Pancreas (tissue), 10 donors: ENCODE measurements around the gene SLC7A9. TPM values are rescaled to one million over a fixed set of nuclear protein-coding genes. Genes with fewer than 3 reads are reported as not detected.

Experiments used
- ATAC-seq, 4 donors: fragments of 200-7000 bp; cut with Tn5 transposase; one replicate each; pipeline versions ENCODE4 v1.8.0 to v1.9.1; 2020; ENCODE audit warnings: mild to moderate bottlenecking in 4 of 4, moderate library complexity in 4 of 4
- DNase-seq, 6 donors: peaks; one replicate each; pipeline ENCODE4 v3.0.0-alpha.2; 2020
- FAIRE-seq: peaks from 2 replicates; lab custom pipeline; 2012; peaks lifted over from hg19 to GRCh38; lab: Jason Lieb, UNC
- H3K27ac ChIP-seq, 4 donors: fragments of 200-600 bp; sonication (generic); 1 replicate in 3 of 4; 2 replicates in 1 of 4; pipeline versions ENCODE4 v1.5.0 to v1.8.0; 2020
- H3K27me3 ChIP-seq, 4 donors: fragments of 200-600 bp; one replicate each; pipeline ENCODE4 v1.8.0; 2021
- H3K36me3 ChIP-seq, 3 donors: fragments of 200-600 bp; sonication (generic) in 1 of 3; one replicate each; pipeline versions ENCODE4 v1.5.0 to v1.8.0; 2020 to 2021
- H3K4me1 ChIP-seq, 3 donors: fragments of 200-600 bp; one replicate each; pipeline ENCODE4 v1.8.0; 2021
- H3K4me3 ChIP-seq, 4 donors: fragments of 200-600 bp; sonication (generic) in 2 of 4; one replicate each; pipeline versions ENCODE4 v1.5.0 to v1.8.0; 2020 to 2021
- H3K9me3 ChIP-seq, 4 donors: fragments of 200-600 bp; one replicate each; pipeline ENCODE4 v1.8.0; 2021
- WGBS, 2 donors: extraction: QIAGEN DNeasy Blood & Tissue Kit; methylation state at CpG; one replicate each; pipeline ENCODE4 v1.1.7; 2013; 5-methylcytosine and 5-hydroxymethylcytosine counted together
- intact Hi-C, 3 donors: fragments of 100-400 bp; cut with DNase I; formaldehyde crosslinking; loops; one replicate each; pipeline versions ENCODE4 v1.11.1 to v1.14.2; 2022
- polyA plus RNA-seq, 2 donors: library from polyadenylated mRNA; stranded (reverse); fragments of 200-250 nt; gene quantifications; one replicate each; pipeline ENCODE4 v1.2.3, GENCODE V29; 2013
- total RNA-seq, 6 donors: library from RNA; stranded (reverse); fragmentation: NEBNext Ultra II Directional in 4 of 6; extraction: Animal tissue kit (Norgen Biotek cat#: 25700) in 4 of 6; gene quantifications; one replicate each; pipeline versions ENCODE4 v1.2.1 to v1.2.4, GENCODE V29; 2021 to 2023
- TF ChIP-seq, protein P1 (sequence below), 4 donors: fragments of 200-600 bp; sonication (generic) in 3 of 4; IDR thresholded peaks; one replicate each; pipeline versions ENCODE4 v1.5.0 to v1.8.0; 2021; ENCODE audit warnings: antibody characterized with exemption in 4 of 4
- donor health status: healthy with polysubstance abuse.
- donor health status: DM: no; HTN: no; CAD: no; lungs with moderate emphysema.
- donor health status: DM: no; HTN: no; CAD: no.
- donor health status: control.
- donor health status: control.
- donor health status: Bipolar disorder and iron deficiency.
- donor health status: DM: yes; HTN: yes; CAD: no.
- donor health status: DM: no; HTN: no; CAD: no.
- donor health status: DM: no; HTN: no; CAD: no.
- donor health status: DM: yes; HTN: yes; CAD: no.

The SLC7A9 gene
- total and polyA plus RNA-seq, 8 donors: 0.08 to 1.1 (median 0.28) TPM; not detected in 3

- no peak for FAIRE-seq
- Histone ChIP-seq H3K4me1 (no peaks in the 10 kb centered on the region), H3K27ac (no peak overlapping the region), H3K9me3 (no peaks in the 10 kb centered on the region), H3K4me3 (no peak overlapping the region), H3K27me3 (no peaks in the 10 kb centered on the region), H3K36me3 (no peaks in the 10 kb centered on the region)
- intact Hi-C loops: no loop called here
- TF ChIP-seq, protein P1, sequence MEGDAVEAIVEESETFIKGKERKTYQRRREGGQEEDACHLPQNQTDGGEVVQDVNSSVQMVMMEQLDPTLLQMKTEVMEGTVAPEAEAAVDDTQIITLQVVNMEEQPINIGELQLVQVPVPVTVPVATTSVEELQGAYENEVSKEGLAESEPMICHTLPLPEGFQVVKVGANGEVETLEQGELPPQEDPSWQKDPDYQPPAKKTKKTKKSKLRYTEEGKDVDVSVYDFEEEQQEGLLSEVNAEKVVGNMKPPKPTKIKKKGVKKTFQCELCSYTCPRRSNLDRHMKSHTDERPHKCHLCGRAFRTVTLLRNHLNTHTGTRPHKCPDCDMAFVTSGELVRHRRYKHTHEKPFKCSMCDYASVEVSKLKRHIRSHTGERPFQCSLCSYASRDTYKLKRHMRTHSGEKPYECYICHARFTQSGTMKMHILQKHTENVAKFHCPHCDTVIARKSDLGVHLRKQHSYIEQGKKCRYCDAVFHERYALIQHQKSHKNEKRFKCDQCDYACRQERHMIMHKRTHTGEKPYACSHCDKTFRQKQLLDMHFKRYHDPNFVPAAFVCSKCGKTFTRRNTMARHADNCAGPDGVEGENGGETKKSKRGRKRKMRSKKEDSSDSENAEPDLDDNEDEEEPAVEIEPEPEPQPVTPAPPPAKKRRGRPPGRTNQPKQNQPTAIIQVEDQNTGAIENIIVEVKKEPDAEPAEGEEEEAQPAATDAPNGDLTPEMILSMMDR (IDR thresholded peaks at IDR 0.05): no peak
- no peak for DNase-seq
- no peak for ATAC-seq
- WGBS, 2 donors: 64 to 73% methylated on average over 6 of the region's 6 CpGs
Measured at GRCh38 chr19:32814624-32815023, 54.9 kb downstream of the SLC7A9 start.

GRCh38 chr19:32813862-32814425, 55.6 kb downstream of the SLC7A9 start:
- Histone ChIP-seq H3K9me3 (no peaks in the 10 kb centered on the region), H3K27me3 (no peaks in the 10 kb centered on the region), H3K4me3 (no peak overlapping the region), H3K36me3 (no peaks in the 10 kb centered on the region), H3K4me1 (no peaks in the 10 kb centered on the region), H3K27ac (no peak overlapping the region)
- FAIRE-seq (no peak), DNase-seq (no peak), ATAC-seq (no peak)
- TF ChIP-seq, protein P1 (IDR thresholded peaks at IDR 0.05): no peak
- intact Hi-C loops: no loop called here
- 53 to 57% methylated on average over 14 to 15 of the region's 15 CpGs for WGBS, 2 donors

DNA sequence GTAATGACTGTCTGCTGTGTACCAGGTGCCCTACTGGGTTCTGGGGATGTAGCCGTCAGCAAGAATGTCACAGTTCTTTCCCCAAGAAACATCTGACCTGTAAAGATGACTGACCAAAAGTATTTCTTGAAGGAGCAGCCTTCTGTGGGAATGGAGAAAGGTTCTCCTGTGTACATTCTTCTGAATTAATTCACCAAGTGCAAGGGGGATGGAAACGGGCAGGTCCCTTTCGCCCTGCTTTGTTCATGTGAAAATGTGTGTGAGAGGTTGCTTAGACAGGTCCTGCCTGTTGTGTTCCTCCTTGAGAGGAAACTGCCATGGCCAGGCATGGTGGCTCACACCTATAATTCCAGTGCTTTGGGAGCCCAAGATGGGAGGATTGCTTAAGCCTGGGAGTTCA, 57.0 kb downstream of the SLC7A9 start:
- intact Hi-C loops: no loop called here
- Histone ChIP-seq H3K4me3 (no peak overlapping the region), H3K36me3 (no peaks in the 10 kb centered on the region), H3K27me3 (no peaks in the 10 kb centered on the region), H3K9me3 (no peaks in the 10 kb centered on the region), H3K27ac (no peak overlapping the region), H3K4me1 (no peaks in the 10 kb centered on the region)
- TF ChIP-seq, protein P1 (IDR thresholded peaks at IDR 0.05): no peak
- FAIRE-seq: no peak
- no peak for DNase-seq
- WGBS, 2 donors: 58 to 90% methylated on average over 3 of the region's 3 CpGs
- ATAC-seq: no peak

DNA sequence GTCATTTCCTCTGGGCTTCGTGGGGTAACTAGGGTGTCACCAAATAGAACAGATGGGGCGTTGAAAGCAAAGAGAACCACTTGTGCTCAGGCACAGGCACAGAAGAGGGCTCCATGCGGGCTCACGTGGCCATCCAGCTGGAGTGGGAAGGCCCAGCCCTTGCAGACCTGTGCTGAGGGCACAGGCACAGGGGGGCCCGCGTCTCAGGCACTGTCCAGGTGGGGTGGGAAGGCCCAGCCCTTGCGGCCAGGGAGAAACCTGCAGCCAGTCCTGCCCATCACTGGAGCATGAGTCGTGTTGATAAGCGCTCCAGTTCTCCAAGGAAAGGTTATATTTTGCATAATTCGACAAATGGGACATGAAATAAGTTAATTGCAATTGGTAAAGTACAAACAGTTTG, 57.5 kb downstream of the SLC7A9 start:
- H3K9me3 ChIP-seq: no peaks in the 10 kb centered on the region
- H3K4me3 ChIP-seq: no peak overlapping the region
- no peak for FAIRE-seq
- no peaks in the 10 kb centered on the region for H3K36me3 ChIP-seq
- TF ChIP-seq, protein P1 (IDR thresholded peaks at IDR 0.05): no peak
- ATAC-seq: no peak
- intact Hi-C loops: no loop called here
- H3K27me3 ChIP-seq: no peaks in the 10 kb centered on the region
- no peak overlapping the region for H3K27ac ChIP-seq
- no peaks in the 10 kb centered on the region for H3K4me1 ChIP-seq
- no peak for DNase-seq
- 74 to 86% methylated on average over 10 of the region's 10 CpGs for WGBS, 2 donors

DNA sequence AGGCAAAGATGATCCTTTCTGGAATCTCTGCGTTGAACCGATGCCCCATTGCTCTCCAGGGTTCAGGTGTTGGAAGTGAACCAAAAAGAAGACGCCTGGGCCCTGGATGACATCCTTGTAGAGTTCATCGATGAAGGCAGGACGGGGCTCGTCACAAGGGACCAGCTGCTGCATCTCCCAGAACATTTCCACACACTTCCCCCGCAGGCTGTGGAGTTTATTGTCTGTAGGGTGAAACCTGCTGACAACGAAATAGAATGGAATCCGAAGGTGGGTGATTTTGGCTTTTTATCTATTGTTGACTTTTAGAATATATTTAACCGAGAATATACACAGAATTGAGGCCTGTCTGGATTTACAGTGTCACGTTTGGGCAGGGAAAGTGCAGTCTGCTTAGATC, 58.4 kb downstream of the SLC7A9 start:
- H3K4me1 ChIP-seq: no peaks in the 10 kb centered on the region
- ATAC-seq (no peak), FAIRE-seq (no peak), DNase-seq (no peak)
- no peaks in the 10 kb centered on the region for H3K9me3 ChIP-seq
- 67% methylated on average over 11 of the region's 11 CpGs for WGBS, 2 donors
- H3K27ac ChIP-seq: no peak overlapping the region
- no peak overlapping the region for H3K4me3 ChIP-seq
- intact Hi-C loops: no loop called here
- H3K27me3 ChIP-seq: no peaks in the 10 kb centered on the region
- no peaks in the 10 kb centered on the region for H3K36me3 ChIP-seq
- TF ChIP-seq, protein P1 (IDR thresholded peaks at IDR 0.05): no peak
